Activated CD8-positive, alpha-beta memory T cell treated with anti-CD3 and anti-CD28 coated beads, Interleukin-2, amount 50 U/mL, for 1 hour (primary cell): ENCODE results near the gene TOR1AIP2.
"Not testable (repeated sequence)": the region's sequence is repeated elsewhere in the genome, so short reads cannot be mapped to it uniquely, and the experiment has no call there.

Experiments used
- DNase-seq: peaks from one replicate; pipeline ENCODE4 v3.0.0-alpha.2; 2020; ENCODE audit errors: extremely low read depth

TOR1AIP2 gene

DNA sequence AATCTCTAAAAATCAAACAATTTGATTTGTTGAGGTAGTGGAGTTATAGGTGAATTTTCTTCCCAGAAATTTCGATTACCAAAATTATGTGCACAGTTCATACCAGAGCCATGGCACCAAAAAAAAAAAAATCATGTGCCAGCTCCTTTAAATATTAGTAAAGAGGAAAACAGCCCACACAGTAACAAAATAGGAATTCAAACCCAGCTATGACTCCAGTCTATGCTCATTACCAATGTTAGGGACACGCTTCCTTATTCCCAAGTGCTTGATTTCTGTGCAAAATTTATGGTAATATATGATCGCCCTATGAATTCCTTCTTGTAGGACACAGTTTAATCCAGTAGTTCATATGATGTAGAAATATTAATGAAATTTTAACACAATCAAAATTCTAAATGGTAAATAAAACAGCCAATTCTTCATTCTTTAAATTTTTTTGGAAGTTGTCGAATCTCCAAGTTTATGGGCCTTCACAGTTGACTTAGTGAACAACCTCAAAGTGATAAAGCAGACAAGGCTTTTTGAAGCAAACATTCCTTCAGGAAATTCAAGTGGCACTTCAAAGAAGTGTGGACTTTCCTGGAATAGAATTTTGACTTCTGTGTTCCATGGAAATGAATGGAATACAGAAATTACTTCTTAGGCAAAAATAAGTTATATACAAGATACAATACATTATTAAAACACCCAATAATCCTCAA is 1.9 kb downstream of the TOR1AIP2 start:
- DNase-seq: no peak

DNA sequence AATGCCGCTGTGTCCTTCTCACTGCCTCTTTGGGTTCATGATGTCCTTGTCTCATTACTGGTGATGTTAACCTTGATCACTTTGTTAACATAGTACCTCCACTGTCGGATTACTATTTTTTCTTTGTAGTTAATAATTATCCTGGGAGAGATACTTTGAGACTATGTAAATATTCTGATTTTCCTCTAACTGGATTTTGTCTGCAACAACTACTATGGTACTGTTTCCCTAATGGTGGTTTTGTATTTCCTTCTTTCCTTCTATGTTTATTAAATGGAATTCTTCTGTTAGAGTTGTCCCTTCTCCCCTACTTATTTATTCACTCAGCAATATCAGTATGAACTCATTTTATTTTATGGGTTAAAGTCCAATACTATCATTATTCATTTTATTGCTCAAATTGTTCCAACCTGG is 4.2 kb downstream of the TOR1AIP2 start:
- DNase-seq: no peak

DNA sequence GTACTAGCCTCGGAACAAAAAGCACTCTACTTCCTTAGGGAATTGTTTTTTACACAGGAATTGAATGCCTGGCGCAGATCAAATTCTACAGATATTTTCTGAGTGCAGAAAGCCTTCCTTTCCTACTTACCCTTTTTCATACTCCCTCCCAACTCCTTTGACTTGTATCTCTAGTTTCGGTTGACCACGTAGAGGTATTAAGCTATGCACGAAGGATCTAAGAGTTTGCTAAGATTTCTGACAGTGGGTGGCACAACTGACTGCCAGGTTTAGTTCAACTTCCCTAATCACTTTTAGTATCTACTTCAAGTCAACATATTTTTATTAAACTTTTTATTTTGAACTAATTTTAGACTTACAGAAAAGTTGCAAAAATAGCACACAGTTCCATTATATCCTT is 5.0 kb downstream of the TOR1AIP2 start:
- DNase-seq: no peak

DNA sequence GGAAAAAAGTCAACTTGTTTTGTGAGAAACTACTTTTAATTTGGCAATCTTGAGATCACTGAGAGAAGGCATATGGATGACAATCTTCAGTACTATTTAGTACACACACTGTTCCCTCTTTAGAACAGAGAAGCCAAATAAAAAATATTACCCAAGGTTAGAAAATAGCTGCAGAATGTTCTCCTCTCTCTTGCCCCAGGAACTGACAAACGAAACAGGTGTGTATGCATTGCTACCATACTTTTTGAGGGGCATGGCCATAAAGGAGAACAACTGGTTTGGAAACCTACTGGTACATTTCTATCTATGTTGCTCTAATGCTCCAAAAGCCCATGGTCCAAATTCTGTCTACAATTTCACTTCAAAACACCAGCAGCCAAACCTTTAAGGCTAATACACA is 5.7 kb downstream of the TOR1AIP2 start:
- no peak for DNase-seq

DNA sequence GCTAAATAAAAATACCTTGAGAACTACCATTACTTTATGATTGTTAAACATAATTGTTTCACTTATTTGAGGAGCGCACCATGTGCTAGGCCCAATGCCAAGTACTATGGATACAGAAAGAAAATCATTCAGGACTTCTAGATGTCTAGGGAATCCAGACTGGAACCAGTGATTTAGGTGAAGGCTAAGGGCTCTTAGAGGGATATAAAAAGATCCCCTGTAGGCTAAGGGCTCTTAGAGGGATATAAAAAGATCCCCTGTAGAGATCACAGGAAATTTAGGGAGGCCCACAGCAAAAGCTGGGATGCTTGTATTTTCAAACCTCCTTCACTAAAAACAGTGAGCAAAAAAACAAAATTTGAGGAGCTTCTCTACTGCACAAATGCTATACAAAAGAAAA is 6.7 kb downstream of the TOR1AIP2 start:
- DNase-seq: no peak

DNA sequence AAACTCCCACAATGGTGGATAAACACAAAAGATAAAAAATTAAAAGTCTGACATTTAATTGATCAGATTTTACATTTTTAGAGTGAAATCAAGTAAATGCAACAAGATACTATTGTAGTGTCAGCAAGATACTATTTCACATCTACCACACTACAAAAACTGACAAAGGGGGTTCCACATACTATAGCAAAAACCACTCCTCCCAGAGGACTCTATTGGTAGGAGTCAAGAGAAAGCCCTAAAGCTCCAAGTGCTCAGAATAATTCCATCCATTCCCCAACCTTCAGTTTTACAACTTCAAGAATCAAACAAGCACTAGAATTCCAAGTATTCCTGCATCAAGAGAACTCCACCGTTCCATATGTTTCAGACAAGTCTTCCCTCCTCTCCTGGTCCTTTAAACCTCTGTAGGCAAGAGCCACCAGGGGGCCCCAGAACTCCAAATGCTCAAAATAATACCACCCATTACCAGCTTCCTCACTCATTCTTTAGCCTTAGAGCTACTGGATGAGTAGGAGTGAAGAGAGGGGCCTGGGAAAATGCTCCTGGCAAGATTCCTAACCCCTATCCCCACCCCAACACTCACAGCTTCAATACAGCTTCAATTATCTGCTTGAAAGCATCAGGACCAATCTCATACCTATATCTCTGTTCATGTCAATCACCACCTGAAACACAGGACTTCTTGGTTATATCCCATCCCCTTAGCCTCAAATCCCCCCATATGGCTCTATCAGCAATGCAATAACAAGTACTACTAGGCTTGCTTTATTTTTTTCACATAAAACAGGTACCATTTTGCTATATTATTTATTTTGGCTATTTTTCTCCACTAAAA is 9.9 kb downstream of the TOR1AIP2 start:
- peak; percentile 17 for DNase-seq

DNA sequence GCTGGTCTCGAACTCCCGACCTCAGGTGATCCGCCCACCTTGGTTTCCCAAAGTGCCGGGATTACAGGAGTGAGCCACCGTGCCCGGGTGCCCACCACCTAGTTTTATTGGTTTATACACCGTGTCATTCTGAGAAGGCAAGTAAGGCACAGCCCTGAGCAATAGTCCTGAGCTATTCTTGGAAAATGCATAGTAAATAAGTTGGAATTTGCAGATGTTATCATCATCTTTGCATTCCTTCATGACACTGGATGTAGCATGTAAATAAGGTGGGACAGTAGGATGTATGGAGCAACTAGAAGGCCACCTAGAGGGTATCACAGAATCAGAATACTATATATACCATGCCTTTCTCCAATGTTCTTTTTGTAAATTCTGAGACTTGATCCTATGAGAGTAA is 11.0 kb downstream of the TOR1AIP2 start:
- no peak for DNase-seq

DNA sequence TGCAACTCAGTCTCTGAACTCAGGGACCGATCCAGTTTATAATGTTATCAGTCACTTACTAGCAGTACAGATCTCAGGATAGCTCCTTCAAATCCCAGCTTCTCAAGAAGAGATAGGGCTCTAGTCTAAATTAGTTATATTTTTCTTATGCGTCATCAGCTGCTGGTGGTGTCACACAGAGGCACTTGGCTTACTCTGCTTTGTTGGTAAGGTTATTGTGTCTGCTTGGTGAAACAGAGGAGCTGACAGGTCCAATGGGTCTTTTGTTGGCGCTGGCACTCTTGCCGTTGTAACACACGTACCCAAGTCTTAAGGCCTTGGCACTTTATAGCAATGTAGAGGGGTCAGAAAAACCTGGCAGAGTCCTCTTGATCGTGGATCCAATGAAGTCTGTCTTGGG is 12.2 kb downstream of the TOR1AIP2 start:
- DNase-seq: no peak

DNA sequence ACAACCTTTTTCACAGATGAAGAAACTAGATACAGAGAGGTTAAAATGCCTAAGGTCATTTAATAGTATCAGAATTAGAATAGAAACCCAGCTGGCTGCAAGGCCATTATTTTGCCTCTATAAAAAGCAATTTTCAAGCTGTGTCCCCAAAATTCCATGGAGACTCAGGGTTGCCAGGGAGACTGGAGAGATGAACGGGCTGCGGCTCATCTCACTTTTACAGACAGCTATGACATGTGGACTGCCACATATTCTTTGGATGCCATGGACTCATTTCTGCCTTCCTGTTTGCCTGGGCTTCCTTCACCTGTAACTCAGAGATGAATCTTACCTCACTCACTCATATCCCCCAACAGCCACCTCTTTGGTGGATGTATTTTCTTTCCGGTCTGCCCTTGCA is 17.0 kb downstream of the TOR1AIP2 start:
- no peak for DNase-seq

DNA sequence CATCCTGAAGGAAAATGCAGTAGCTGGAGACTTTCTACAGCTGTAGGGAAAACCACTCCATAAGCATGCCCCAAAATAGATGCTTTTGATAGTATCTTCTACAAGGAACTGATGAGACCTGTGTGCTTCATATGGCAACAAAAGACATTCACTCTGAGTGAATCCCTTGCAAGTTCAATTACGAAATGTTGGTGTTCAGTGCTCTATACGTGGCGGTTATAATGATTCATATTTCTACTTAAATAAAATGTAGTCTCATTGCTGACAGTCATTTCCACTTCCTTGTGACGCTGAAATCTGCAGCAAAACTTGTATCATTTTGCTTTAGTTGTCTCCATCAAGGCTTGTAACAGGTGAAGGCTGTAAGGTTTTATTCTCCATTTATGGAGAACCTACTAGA is 20.6 kb downstream of the TOR1AIP2 start:
- no peak for DNase-seq

DNA sequence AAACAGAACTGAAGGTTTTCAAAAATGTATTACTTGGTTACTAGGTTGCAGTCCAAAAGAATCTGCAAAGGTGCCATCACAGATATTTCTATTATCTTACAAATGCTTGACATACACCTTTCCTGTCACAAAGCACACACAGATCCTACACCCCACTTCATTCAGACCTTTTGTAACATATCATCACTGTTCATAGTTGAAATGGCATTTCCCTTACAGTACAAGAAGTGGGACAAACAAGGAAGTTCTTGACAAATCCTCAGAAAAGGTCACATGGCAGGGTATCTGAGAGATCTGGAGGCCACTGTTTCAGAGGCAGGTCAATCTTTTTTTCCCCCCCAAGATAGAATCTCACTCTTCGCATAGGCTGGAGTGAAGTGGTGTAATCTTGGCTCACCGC is 21.3 kb downstream of the TOR1AIP2 start:
- DNase-seq: no peak

DNA sequence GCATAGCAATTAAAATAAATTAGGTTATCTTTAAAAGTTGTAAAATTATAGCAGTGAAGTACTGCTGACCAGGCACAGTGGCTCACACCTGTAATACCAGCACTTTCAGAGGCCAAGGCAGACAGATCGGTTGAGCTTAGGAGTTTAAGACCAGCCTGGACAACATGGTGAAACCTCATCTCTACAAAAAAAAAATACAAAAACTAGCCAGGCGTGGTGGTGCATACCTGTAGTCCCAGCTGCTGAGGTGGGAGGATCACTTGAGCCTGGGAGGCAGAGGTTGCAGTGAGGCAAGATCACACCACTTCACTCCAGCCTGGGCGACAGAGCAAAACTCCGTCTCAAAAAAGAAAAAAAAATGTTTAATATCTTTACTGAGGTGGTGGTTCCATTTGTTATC is 21.8 kb downstream of the TOR1AIP2 start:
- not testable (repeated sequence) for DNase-seq

DNA sequence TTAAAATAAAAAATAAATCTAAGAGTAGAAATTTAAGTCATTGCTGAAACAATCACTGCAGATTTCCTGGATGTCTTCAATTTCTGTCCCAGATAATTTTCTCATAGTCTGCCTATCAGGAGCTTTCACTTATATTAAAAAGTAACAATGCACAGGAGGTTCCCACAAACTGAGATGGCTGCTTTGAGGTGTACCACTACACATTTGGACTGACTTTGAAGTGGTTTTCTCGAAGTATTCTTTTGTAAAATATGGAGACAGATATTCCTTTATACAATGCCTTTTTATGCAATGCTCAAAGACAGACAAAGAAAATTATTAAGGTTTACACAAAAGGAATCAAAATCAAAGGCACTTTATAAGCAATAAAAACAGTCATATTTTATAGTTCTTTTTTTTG is 24.5 kb downstream of the TOR1AIP2 start:
- DNase-seq: no peak

DNA sequence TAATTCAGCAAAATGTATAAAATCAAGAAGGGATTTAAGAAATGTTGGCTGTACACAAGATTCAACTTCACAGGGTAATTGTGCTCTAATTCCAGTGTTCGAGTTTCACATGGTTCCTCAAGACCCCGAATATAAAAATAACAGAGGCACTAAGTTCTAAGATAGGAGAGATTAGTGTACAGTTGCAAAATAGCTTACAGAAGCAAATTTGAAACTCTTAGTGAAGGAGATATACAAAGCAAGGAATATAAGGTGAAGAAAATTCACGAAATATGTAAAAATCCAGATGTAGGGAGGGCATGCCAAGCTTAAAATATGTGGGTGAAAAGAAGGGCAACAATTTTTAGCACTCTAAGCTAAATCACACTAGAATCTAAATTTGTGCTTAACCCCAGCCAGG is 29.4 kb downstream of the TOR1AIP2 start:
- DNase-seq: no peak

DNA sequence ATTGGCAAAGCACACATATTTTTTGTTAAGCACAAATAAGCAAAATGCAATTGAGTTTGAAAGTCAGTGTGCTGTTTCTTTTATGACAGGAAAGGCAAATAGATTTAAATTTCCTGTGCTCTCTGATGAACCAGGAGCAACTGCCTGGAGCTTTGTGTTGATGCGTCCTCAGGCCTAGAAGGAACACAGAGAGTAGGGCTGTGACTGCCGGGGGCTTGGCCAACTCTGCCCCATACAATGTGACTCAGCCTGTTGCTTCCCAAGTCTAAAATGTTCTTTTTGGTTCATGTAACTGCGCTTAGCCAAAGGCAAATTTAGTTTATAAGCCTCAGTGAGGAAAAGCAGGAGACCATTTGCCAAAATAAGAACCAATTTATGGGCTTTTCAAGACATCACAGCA is 37.5 kb downstream of the TOR1AIP2 start:
- DNase-seq: no peak

DNA sequence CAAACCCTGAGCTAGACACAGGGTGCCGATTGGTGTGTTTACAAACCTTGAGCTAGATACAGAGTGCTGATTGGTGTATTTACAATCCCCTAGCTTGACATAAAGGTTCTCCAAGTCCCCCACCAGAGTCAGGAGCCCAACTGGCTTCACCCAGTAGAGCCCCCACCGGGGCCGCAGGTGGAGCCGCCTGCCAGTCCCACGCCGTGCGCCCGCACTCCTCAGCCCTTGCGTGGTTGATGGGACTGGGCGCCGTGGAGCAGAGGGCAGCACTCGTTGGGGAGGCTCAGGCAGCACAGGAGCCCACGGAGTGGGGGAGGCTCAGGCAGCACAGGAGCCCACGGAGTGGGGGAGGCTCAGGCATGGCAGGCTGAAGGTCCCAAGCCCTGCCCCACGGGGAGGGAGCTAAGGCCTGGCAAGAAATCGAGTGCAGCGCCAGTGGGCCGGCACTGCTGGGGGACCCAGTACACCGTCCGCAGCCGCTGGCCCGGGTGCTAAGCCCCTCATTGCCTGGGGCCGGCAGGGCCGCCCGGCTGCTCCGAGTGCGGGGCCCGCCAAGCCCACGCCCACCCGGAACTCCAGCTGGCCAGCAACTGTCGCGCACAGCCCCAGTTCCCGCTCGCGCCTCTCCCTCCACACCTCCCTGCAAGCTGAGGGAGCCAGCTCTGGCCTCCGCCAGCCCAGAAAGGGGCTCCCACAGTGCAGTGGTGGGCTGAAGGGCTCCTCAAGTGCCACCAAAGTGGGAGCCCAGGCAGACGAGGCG is 40.7 kb downstream of the TOR1AIP2 start:
- DNase-seq: not testable (repeated sequence)

DNA sequence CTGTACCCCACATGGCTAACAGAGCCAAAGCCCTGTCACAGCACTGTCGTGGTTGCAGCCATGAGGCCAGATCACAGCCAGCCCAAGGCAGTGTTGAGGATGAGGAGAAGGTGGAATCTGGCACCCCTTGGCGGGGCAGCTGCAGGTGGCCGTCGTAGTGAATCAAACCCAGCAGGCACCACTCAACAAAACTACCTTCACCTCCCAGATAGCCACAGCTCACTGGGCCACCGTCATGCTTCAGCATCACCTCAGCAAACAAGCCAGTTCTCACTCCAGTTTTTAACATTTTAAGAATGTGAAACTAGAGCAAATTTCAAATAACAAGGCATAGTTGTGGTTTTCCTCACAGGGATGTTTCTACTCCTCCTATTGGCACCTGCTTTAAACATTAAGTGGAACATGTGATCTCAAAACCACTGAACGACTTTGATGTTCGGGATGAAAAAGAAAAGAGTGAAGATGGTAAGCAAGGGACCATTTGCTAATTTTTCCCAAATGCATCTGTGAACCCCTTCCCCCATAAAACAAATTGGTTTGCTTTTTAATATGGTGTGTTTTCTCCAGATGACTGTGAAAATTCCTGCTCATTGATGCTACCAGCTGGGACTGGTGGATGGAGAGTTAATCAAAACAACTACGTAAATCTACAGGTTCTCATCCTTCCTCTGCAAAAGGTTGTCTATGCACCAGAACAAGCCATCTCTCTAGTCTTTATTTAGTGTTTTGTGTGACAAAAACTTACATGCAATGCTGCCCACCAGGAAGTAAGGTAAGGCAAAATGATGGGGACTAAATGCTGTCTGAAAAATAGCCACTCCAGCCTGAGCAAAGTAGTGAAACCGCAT is 45.5 kb downstream of the TOR1AIP2 start:
- no peak for DNase-seq

DNA sequence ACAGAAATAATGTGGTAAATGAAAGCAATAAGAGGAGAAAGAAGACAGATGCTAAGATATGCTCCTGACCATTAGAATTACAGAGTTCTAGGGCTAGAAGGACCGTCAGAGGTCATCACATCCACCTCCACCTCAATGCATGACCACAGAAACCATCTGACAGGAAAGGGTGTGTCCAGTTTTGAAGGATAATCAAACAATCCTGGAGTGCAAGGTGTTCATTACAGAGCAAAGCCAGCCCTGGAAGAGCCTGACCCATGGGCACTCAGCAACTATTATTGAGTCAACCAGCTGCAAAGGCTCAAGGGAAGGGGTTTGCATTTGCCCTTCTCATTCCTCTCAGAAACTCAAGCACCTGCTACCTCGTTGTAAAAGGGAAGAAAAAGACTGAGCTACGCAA is 46.4 kb downstream of the TOR1AIP2 start:
- no peak for DNase-seq

DNA sequence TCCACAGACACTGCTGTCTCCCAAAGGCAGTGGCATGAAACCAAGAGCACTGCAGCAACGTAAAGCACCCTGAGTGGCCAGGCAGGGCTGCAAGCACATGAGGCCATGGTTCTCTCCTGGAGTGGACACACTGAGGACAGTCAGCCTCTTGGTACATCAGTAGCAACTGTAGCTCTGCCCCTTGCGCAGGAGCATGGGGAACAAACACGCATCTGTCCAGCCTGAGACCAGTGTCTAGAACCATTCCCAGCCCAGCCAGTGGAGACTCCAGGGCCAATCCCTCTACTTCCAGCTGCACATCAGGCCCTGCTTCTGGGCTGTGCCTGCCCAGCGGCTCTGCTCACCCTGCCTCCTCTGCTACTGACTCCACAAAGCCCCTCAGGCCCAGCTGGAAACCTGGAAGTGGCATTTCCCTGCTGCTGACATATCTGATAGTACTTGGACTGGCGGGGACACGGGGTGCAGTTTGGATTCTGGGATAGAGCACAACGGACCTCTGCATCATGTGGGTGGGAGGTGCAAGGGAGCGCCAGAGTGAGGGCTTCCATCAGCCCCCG is 49.0 kb downstream of the TOR1AIP2 start:
- no peak for DNase-seq

DNA sequence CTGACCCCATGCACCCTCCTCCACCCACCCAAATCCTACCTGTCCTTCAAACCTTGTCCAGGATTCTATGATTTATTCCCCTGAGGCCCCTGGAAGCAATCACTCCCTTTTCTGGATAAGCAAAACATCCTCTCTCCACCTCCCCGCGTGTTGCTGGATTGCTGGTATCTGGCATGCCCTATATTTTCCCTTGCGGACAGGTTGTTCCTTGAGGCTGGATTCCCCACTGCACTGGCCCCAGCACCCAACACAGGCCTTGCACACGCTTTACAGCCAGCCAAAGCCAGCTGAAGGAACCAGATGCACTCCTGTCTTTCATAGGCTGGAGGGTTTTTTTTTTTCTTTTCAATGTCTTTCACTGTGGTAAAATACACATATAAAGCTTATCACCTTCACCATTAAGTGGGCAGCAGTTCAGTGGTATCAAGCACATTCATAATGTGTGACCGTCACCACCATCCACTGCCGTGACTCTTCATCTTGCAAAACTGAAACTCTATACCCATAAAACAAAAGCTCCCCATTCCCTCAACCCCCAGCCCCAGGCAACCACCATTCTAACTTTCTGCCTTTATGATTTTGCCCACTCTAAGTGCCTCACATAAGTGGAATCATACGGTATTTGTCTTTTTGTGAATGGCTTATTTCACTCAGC is 50.9 kb downstream of the TOR1AIP2 start:
- no peak for DNase-seq
